Large intestine (tissue), 3 donors: ENCODE results near the gene TRIM47. TPM values are rescaled to one million over a fixed set of nuclear protein-coding genes. Genes with fewer than 3 reads are reported as not detected.

Experiments
- DNase-seq, 2 donors: peaks; one replicate each; pipeline versions ENCODE4 v3.0.0 to v3.0.0-alpha.2; 2013
- H3K27ac ChIP-seq: one replicate; pipeline ENCODE4 v1.5.1; 2013; ENCODE audit warnings: low read length
- H3K27me3 ChIP-seq: 2 replicates; pipeline ENCODE4 v1.6.1; 2013; ENCODE audit warnings: low read length; ENCODE audit not compliant: control insufficient read depth, insufficient read depth
- H3K36me3 ChIP-seq: 2 replicates; pipeline ENCODE4 v1.6.1; 2013; ENCODE audit warnings: low read length; ENCODE audit not compliant: control insufficient read depth, insufficient read depth
- H3K4me1 ChIP-seq: one replicate; pipeline ENCODE4 v1.6.1; 2013; ENCODE audit warnings: low read length; ENCODE audit not compliant: control insufficient read depth, insufficient read depth
- H3K4me3 ChIP-seq: one replicate; pipeline ENCODE4 v1.5.1; 2013; ENCODE audit warnings: low read length
- H3K9me3 ChIP-seq: one replicate; pipeline ENCODE4 v1.6.1; 2013; ENCODE audit warnings: mild to moderate bottlenecking, low read depth, low read length, moderate library complexity; ENCODE audit not compliant: control insufficient read depth
- WGBS: methylation state at CpG from one replicate; pipeline ENCODE4 v1.1.5; 2013; ENCODE audit warnings: low lambda C conversion rate; ENCODE audit not compliant: insufficient coverage; 5-methylcytosine and 5-hydroxymethylcytosine counted together
- polyA plus RNA-seq: library from polyadenylated mRNA; unstranded; fragments of 120-200 nt; gene quantifications from one replicate; pipeline ENCODE4 v1.2.1, GENCODE V29; 2013

TRIM47 gene
- polyA plus RNA-seq, 1 donor: 9.8 TPM

GRCh38 chr17:75839942-75840798, 38.2 kb downstream of the TRIM47 start:
- H3K27me3 ChIP-seq: no peaks in the 10 kb centered on the region
- no peak for DNase-seq
- no peak overlapping the region for H3K27ac ChIP-seq
- H3K4me1 ChIP-seq: peaks cover 15% of the 10 kb centered on the region
- H3K36me3 ChIP-seq: no peaks in the 10 kb centered on the region
- H3K4me3 ChIP-seq: no peak overlapping the region
- WGBS: 83% methylated on average over 2 of the region's 36 CpGs
- H3K9me3 ChIP-seq: peaks cover 3% of the 10 kb centered on the region

GRCh38 chr17:75838410-75838809, 40.0 kb downstream of the TRIM47 start:
- no peak overlapping the region for H3K4me3 ChIP-seq
- peaks cover 6% of the 10 kb centered on the region for H3K9me3 ChIP-seq
- no peak overlapping the region for H3K27ac ChIP-seq
- peaks cover 8% of the 10 kb centered on the region for H3K36me3 ChIP-seq
- H3K4me1 ChIP-seq: no peaks in the 10 kb centered on the region
- WGBS: no CpG with 5 or more reads among the region's 15 CpGs
- no peaks in the 10 kb centered on the region for H3K27me3 ChIP-seq
- no peak for DNase-seq

- H3K27ac ChIP-seq: no peak overlapping the region
- no CpG with 5 or more reads among the region's 7 CpGs for WGBS
- H3K4me3 ChIP-seq: no peak overlapping the region
- H3K36me3 ChIP-seq: peaks cover 8% of the 10 kb centered on the region
- DNase-seq: no peak
- H3K9me3 ChIP-seq: peaks cover 6% of the 10 kb centered on the region
- no peaks in the 10 kb centered on the region for H3K27me3 ChIP-seq
- no peaks in the 10 kb centered on the region for H3K4me1 ChIP-seq
Measured at GRCh38 chr17:75837899-75838298, 40.5 kb downstream of the TRIM47 start.

- no peak for DNase-seq
Measured at GRCh38 chr17:75836605-75837004, 41.8 kb downstream of the TRIM47 start.

GRCh38 chr17:75835654-75835987, 42.8 kb downstream of the TRIM47 start:
- Histone ChIP-seq H3K4me3 (no peak overlapping the region), H3K36me3 (peaks cover 8% of the 10 kb centered on the region), H3K27ac (no peak overlapping the region), H3K9me3 (peaks cover 6% of the 10 kb centered on the region), H3K27me3 (no peaks in the 10 kb centered on the region), H3K4me1 (no peaks in the 10 kb centered on the region)
- no peak for DNase-seq
- no CpG with 5 or more reads among the region's 9 CpGs for WGBS

More at GRCh38 chr17:75836605-75837004, 41.8 kb downstream of the TRIM47 start:
- Histone ChIP-seq H3K27ac (no peak overlapping the region), H3K4me3 (no peak overlapping the region), H3K27me3 (no peaks in the 10 kb centered on the region), H3K4me1 (no peaks in the 10 kb centered on the region), H3K9me3 (peaks cover 6% of the 10 kb centered on the region), H3K36me3 (peaks cover 8% of the 10 kb centered on the region)
- no CpG with 5 or more reads among the region's 9 CpGs for WGBS

- H3K4me3 ChIP-seq: no peak overlapping the region
- peaks cover 8% of the 10 kb centered on the region for H3K36me3 ChIP-seq
- H3K27ac ChIP-seq: no peak overlapping the region
- no peaks in the 10 kb centered on the region for H3K4me1 ChIP-seq
- H3K9me3 ChIP-seq: peaks cover 6% of the 10 kb centered on the region
- H3K27me3 ChIP-seq: no peaks in the 10 kb centered on the region
- WGBS: no CpG with 5 or more reads among the region's 24 CpGs
- DNase-seq: no peak
Measured at GRCh38 chr17:75834928-75835653, 43.3 kb downstream of the TRIM47 start.

- Histone ChIP-seq H3K36me3 (peaks cover 8% of the 10 kb centered on the region), H3K9me3 (peaks cover 6% of the 10 kb centered on the region), H3K4me1 (no peaks in the 10 kb centered on the region), H3K4me3 (no peak overlapping the region), H3K27me3 (no peaks in the 10 kb centered on the region), H3K27ac (no peak overlapping the region)
- no CpG with 5 or more reads among the region's 25 CpGs for WGBS
- no peak for DNase-seq
Measured at GRCh38 chr17:75834279-75834920, 44.0 kb downstream of the TRIM47 start.

- DNase-seq: no peak
- Histone ChIP-seq H3K9me3 (peaks cover 6% of the 10 kb centered on the region), H3K27ac (no peak overlapping the region), H3K4me3 (no peak overlapping the region), H3K36me3 (peaks cover 8% of the 10 kb centered on the region), H3K4me1 (peaks cover 4% of the 10 kb centered on the region), H3K27me3 (no peaks in the 10 kb centered on the region)
- no CpG with 5 or more reads among the region's 20 CpGs for WGBS
Measured at GRCh38 chr17:75832652-75833400, 45.6 kb downstream of the TRIM47 start.

GRCh38 chr17:75832164-75832651, 46.2 kb downstream of the TRIM47 start:
- 100% methylated on average over 1 of the region's 10 CpGs for WGBS
- Histone ChIP-seq H3K36me3 (peaks cover 8% of the 10 kb centered on the region), H3K4me1 (peaks cover 7% of the 10 kb centered on the region), H3K9me3 (peaks cover 6% of the 10 kb centered on the region), H3K27ac (no peak overlapping the region), H3K4me3 (no peak overlapping the region), H3K27me3 (no peaks in the 10 kb centered on the region)
- no peak for DNase-seq
